Keratinocyte (primary cell): ENCODE measurements around the gene SWSAP1.

ENCODE experiments used
- EZH2 ChIP-seq: IDR thresholded peaks from one replicate; pipeline ENCODE4 v1.6.1; 2012; ENCODE audit warnings: inconsistent platforms, mild to moderate bottlenecking, low read length, moderate library complexity
- TF ChIP-seq, protein P1 (sequence below), 3 experiments: IDR thresholded peaks in 1 of 3; conservative IDR thresholded peaks in 1 of 3; optimal IDR thresholded peaks in 1 of 3; 2 replicates in 2 of 3; 3 replicates in 1 of 3; pipeline versions ENCODE3 to v1.5.1; 2011; ENCODE audit warnings: low read length in 3 of 3, mild to moderate bottlenecking in 3 of 3, moderate library complexity in 2 of 3, control low read depth in 1 of 3, inconsistent platforms in 1 of 3; ENCODE audit not compliant: insufficient read depth in 2 of 3; ENCODE audit errors: extremely low read depth in 1 of 3

DNA sequence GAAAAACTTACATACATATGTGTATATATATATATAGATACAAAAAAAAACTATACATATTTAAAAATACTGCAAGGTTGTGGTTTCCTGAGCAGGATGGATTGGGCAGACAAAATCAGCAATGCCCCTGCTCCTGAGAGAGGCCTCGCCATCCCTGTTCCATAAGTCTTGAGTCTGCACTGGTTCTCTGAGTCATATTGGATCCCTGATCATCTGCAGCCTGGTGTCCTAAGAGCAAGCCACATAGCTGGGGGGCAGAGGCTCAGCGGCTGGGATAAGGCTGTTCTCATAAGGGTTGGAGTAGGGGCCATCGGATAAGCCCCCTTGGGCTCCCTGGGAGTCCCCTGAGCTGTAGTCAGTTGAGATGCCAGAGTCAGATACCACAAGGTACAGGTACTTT is 3.3 kb downstream of the SWSAP1 start:
- TF ChIP-seq, protein P1, sequence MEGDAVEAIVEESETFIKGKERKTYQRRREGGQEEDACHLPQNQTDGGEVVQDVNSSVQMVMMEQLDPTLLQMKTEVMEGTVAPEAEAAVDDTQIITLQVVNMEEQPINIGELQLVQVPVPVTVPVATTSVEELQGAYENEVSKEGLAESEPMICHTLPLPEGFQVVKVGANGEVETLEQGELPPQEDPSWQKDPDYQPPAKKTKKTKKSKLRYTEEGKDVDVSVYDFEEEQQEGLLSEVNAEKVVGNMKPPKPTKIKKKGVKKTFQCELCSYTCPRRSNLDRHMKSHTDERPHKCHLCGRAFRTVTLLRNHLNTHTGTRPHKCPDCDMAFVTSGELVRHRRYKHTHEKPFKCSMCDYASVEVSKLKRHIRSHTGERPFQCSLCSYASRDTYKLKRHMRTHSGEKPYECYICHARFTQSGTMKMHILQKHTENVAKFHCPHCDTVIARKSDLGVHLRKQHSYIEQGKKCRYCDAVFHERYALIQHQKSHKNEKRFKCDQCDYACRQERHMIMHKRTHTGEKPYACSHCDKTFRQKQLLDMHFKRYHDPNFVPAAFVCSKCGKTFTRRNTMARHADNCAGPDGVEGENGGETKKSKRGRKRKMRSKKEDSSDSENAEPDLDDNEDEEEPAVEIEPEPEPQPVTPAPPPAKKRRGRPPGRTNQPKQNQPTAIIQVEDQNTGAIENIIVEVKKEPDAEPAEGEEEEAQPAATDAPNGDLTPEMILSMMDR (optimal IDR thresholded peaks at IDR 0.05 in 1 of 3, IDR thresholded peaks at IDR 0.05 in 1 of 3, conservative IDR thresholded peaks at IDR 0.05 in 1 of 3; ENCODE audit: extremely low read depth in 1 of 3, insufficient read depth in 2 of 3, low read length in 3 of 3) = no peak
- TF ChIP-seq EZH2 = no peak
